ENCODE data around the gene MDN1. TPM values are rescaled to one million over a fixed set of nuclear protein-coding genes. Genes with fewer than 3 reads are reported as not detected.
A peak's percentile ranks its signal among the peaks of the same experiment; 100 is the strongest.
"Not testable (repeated sequence)": the region's sequence is repeated elsewhere in the genome, so short reads cannot be mapped to it uniquely, and the experiment has no call there.

MDN1 gene
- total RNA-seq, 1 donor from 2014 or later: 51.2 TPM

GRCh38 chr6:89650579-89650978 is 169.0 kb downstream of the MDN1 start:
- DNase-seq (ENCODE audit: low spot score): no peak

GRCh38 chr6:89649682-89650081 is 169.9 kb downstream of the MDN1 start:
- no peak for DNase-seq (ENCODE audit: low spot score)

GRCh38 chr6:89644864-89645263 is 174.7 kb downstream of the MDN1 start:
- DNase-seq (ENCODE audit: low spot score): no peak

GRCh38 chr6:89643406-89643805 is 176.2 kb downstream of the MDN1 start:
- no peak for DNase-seq (ENCODE audit: low spot score)

GRCh38 chr6:89642956-89643355 is 176.6 kb downstream of the MDN1 start:
- DNase-seq (ENCODE audit: low spot score): no peak

GRCh38 chr6:89641581-89641980 is 178.0 kb downstream of the MDN1 start:
- not testable (repeated sequence) for DNase-seq (ENCODE audit: low spot score)

GRCh38 chr6:89640804-89641203 is 178.8 kb downstream of the MDN1 start:
- no peak for DNase-seq (ENCODE audit: low spot score)

GRCh38 chr6:89638320-89639195 is 181.0 kb downstream of the MDN1 start, which contains the start of gene LYRM2:
TSS of gene LYRM2 (minus strand) at chr6:89638747. CDS start at chr6:89638716, 31 bp downstream.
- peak; percentile 95 for DNase-seq (ENCODE audit: low spot score)

- DNase-seq (ENCODE audit: low spot score): no peak
Observed at GRCh38 chr6:89637960-89638319, 181.7 kb downstream of the MDN1 start.

- DNase-seq (ENCODE audit: low spot score): not testable (repeated sequence)
Observed at GRCh38 chr6:89636412-89636811, 183.2 kb downstream of the MDN1 start.

GRCh38 chr6:89630488-89630887 is 189.1 kb downstream of the MDN1 start:
- no peak for DNase-seq (ENCODE audit: low spot score)

- no peak for DNase-seq (ENCODE audit: low spot score)
Observed at GRCh38 chr6:89623749-89624148, 195.8 kb downstream of the MDN1 start.

GRCh38 chr6:89619567-89619966 is 200.0 kb downstream of the MDN1 start:
- no peak for DNase-seq (ENCODE audit: low spot score)

GRCh38 chr6:89618026-89618425 is 201.6 kb downstream of the MDN1 start:
- no peak for DNase-seq (ENCODE audit: low spot score)

GRCh38 chr6:89616531-89616930 is 203.1 kb downstream of the MDN1 start:
- no peak for DNase-seq (ENCODE audit: low spot score)

GRCh38 chr6:89615882-89616281 is 203.7 kb downstream of the MDN1 start:
- no peak for DNase-seq (ENCODE audit: low spot score)

- no peak for DNase-seq (ENCODE audit: low spot score)
Observed at GRCh38 chr6:89613790-89614189, 205.8 kb downstream of the MDN1 start.

- DNase-seq (ENCODE audit: low spot score): no peak
Observed at GRCh38 chr6:89612121-89612520, 207.5 kb downstream of the MDN1 start.

- DNase-seq (ENCODE audit: low spot score): no peak
Observed at GRCh38 chr6:89611666-89612065, 207.9 kb downstream of the MDN1 start.

- DNase-seq (ENCODE audit: low spot score): peak; percentile 61
Observed at GRCh38 chr6:89610149-89610642, 209.4 kb downstream of the MDN1 start.

GRCh38 chr6:89605861-89606260 is 213.7 kb downstream of the MDN1 start:
- no peak for DNase-seq (ENCODE audit: low spot score)

GRCh38 chr6:89604653-89605052 is 214.9 kb downstream of the MDN1 start:
- no peak for DNase-seq (ENCODE audit: low spot score)

GRCh38 chr6:89602166-89602565 is 217.4 kb downstream of the MDN1 start:
- no peak for DNase-seq (ENCODE audit: low spot score)

All from ureter (tissue), 1 donor.